Measurements from ENCODE around the gene APOF.

DNA sequence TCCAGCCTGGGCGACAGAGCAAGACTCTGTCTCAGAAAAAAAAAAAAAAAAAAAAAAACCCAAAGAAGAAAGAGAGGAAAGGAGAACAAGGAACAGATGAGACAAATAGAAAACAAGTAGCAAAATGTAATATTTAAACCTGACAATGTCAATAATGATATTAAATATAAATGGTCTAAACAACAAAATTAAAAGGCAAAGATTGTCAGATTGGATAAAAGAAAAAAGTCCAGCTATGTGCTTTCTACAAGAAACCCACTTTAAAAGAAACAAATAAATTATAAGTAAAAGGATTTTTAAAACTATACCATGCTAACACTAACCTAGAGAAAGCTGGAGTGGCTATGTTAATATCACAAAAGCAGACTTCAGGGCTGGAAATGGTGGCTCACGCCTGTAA is 29.7 kb upstream of the APOF start:
- TF ChIP-seq GATA3 (IDR thresholded peaks at IDR 0.05; ENCODE audit: low read depth, low read length) (no peak), GATA2 (IDR thresholded peaks at IDR 0.05; ENCODE audit: low read depth, low read length) (no peak)

Measured in SH-SY5Y (cell line).